B cell (primary cell): ENCODE data around the gene DQX1. TPM values are rescaled to one million over a fixed set of nuclear protein-coding genes. Genes with fewer than 3 reads are reported as not detected.

ENCODE experiments used
- ATAC-seq: fragments of 200-7000 bp; cut with Tn5 transposase; one replicate; pipeline ENCODE4 v1.10.0; 2021; ENCODE audit warnings: low read depth, mild to moderate bottlenecking, moderate number of reproducible peaks, moderate library complexity
- CTCF ChIA-PET: fragments of 350-600 bp; sonication (Branson Sonifier 250); formaldehyde crosslinking; loops from one replicate; lab custom pipeline; 2021; ENCODE audit warnings: antibody characterized with exemption, inconsistent platforms; lab: Charles Lee
- POLR2A ChIA-PET: fragments of 350-600 bp; sonication (Branson Sonifier 250); formaldehyde crosslinking; loops from one replicate; lab custom pipeline; 2021; ENCODE audit warnings: antibody characterized with exemption; lab: Charles Lee
- DNase-seq: peaks from one replicate; pipeline ENCODE4 v3.0.0; 2013
- H2AFZ ChIP-seq: 2 replicates; pipeline ENCODE4 v1.6.1; 2012; ENCODE audit warnings: mild to moderate bottlenecking, low read depth, low read length; ENCODE audit not compliant: insufficient read depth, poor library complexity, severe bottlenecking
- H3K27ac ChIP-seq, 2 donors: 1 replicate in 1 of 2; 2 replicates in 1 of 2; pipeline ENCODE4 v1.5.1; 2012 to 2013; ENCODE audit warnings: low read length in 2 of 2, mild to moderate bottlenecking in 2 of 2, moderate library complexity in 1 of 2
- H3K27me3 ChIP-seq, 4 experiments: fragments of 200-600 bp in 1 of 4; sonication (generic) in 1 of 4; replicated peaks in 1 of 4; 1 replicate in 2 of 4; 2 replicates in 2 of 4; pipeline versions ENCODE4 v1.6.1 to v1.7.0; 2013 to 2016; ENCODE audit warnings: low read length in 3 of 4, mild to moderate bottlenecking in 2 of 4, mixed read lengths in 1 of 4, moderate library complexity in 1 of 4; ENCODE audit not compliant: insufficient read depth in 4 of 4, control insufficient read depth in 3 of 4; ENCODE audit errors: control extremely low read depth in 1 of 4
- H3K36me3 ChIP-seq, 2 experiments: replicated peaks in 1 of 2; 1 replicate in 1 of 2; 2 replicates in 1 of 2; pipeline versions ENCODE4 v1.6.1 to v1.7.1; 2013; ENCODE audit warnings: low read length in 1 of 2; ENCODE audit not compliant: insufficient read depth in 2 of 2, control insufficient read depth in 1 of 2; ENCODE audit errors: control extremely low read depth in 1 of 2, extremely low read depth in 1 of 2
- H3K4me1 ChIP-seq, 2 donors: fragments of 200-600 bp in 1 of 2; sonication (generic) in 1 of 2; 1 replicate in 1 of 2; 2 replicates in 1 of 2; pipeline versions ENCODE4 v1.5.1 to v1.6.1; 2013 to 2017; ENCODE audit warnings: low read length in 2 of 2; ENCODE audit not compliant: control insufficient read depth in 2 of 2, insufficient read depth in 2 of 2
- H3K4me2 ChIP-seq: replicated peaks from 2 replicates; pipeline ENCODE3; 2012; ENCODE audit warnings: mild to moderate bottlenecking, low read depth, low read length; ENCODE audit not compliant: poor library complexity, severe bottlenecking
- H3K4me3 ChIP-seq, 5 experiments: fragments of 200-600 bp in 1 of 5; sonication (generic) in 1 of 5; 1 replicate in 3 of 5; 2 replicates in 2 of 5; pipeline versions ENCODE4 v1.5.1 to v1.7.0; 2011 to 2016; ENCODE audit warnings: low read length in 4 of 5, mild to moderate bottlenecking in 4 of 5, low read depth in 2 of 5, control low read depth in 1 of 5, moderate library complexity in 1 of 5; ENCODE audit not compliant: insufficient read depth in 1 of 5; ENCODE audit errors: control extremely low read depth in 1 of 5, extremely low read depth in 1 of 5
- H3K79me2 ChIP-seq: fragments of 200-600 bp; sonication (generic); one replicate; pipeline ENCODE4 v1.6.0; 2016; ENCODE audit warnings: low read length; ENCODE audit not compliant: control insufficient read depth, insufficient read depth
- H3K9ac ChIP-seq: fragments of 200-600 bp; sonication (generic); 2 replicates; pipeline ENCODE4 v1.6.1; 2017; ENCODE audit warnings: mild to moderate bottlenecking, low read length, moderate library complexity
- H3K9me3 ChIP-seq, 3 donors: one replicate each; pipeline versions ENCODE4 v1.6.1 to v1.7.1; 2013; ENCODE audit warnings: low read length in 2 of 3; ENCODE audit not compliant: control insufficient read depth in 2 of 3, insufficient read depth in 1 of 3; ENCODE audit errors: control extremely low read depth in 1 of 3
- H4K20me1 ChIP-seq: 2 replicates; pipeline ENCODE4 v1.6.0; 2012; ENCODE audit warnings: mild to moderate bottlenecking, low read length; ENCODE audit not compliant: insufficient read depth, control insufficient read depth, poor library complexity, severe bottlenecking
- H3K27ac Mint-ChIP-seq: one replicate; pipeline ENCODE4 v1.8.0; 2021; ENCODE audit warnings: mixed read lengths
- H3K27me3 Mint-ChIP-seq: one replicate; pipeline ENCODE4 v1.8.0; 2021; ENCODE audit warnings: mixed read lengths
- H3K4me1 Mint-ChIP-seq: one replicate; pipeline ENCODE4 v1.8.0; 2021; ENCODE audit warnings: mixed read lengths
- H3K4me3 Mint-ChIP-seq: one replicate; pipeline ENCODE4 v1.8.0; 2021; ENCODE audit warnings: mixed read lengths
- H3K9me3 Mint-ChIP-seq: one replicate; pipeline ENCODE4 v1.8.0; 2022; ENCODE audit warnings: mixed read lengths; ENCODE audit not compliant: insufficient read depth
- CTCF ChIP-seq: fragments of 200-600 bp; IDR thresholded peaks from one replicate; pipeline ENCODE4 v1.8.0; 2022; ENCODE audit warnings: antibody characterized with exemption, mild to moderate bottlenecking
- EZH2 ChIP-seq: IDR thresholded peaks from 2 replicates; pipeline ENCODE4 v1.6.1; 2012; ENCODE audit warnings: borderline replicate concordance, low read depth, mild to moderate bottlenecking, moderate library complexity, low read length; ENCODE audit not compliant: insufficient read depth, poor library complexity, severe bottlenecking
- WGBS: methylation state at CpG from one replicate; pipeline ENCODE4 v1.1.5; 2013; ENCODE audit warnings: missing lambda C conversion rate; ENCODE audit not compliant: insufficient coverage; 5-methylcytosine and 5-hydroxymethylcytosine counted together
- intact Hi-C: fragments of 100-400 bp; cut with micrococcal nuclease; formaldehyde crosslinking; loops from one replicate; pipeline ENCODE4 v1.10.0; 2022
- polyA plus RNA-seq: library from polyadenylated mRNA; depleted of rRNA; stranded (reverse); fragments of >200 nt; gene quantifications from 2 replicates; pipeline ENCODE4 v1.2.3, GENCODE V29; 2012
- total RNA-seq, 2 donors: library from RNA; stranded (reverse); fragments of 120-200 nt in 1 of 2; gene quantifications; 1 replicate in 1 of 2; 2 replicates in 1 of 2; pipeline versions ENCODE4 v1.2.3 to v1.2.4, GENCODE V29; 2013 to 2022

Gene DQX1
- total and polyA plus RNA-seq, 2 donors (not counting 1 experiment from before 2014, with no cell fraction given): 0.46 to 0.57 TPM

GRCh38 chr2:74497777-74498499 lies 28.1 kb downstream of the DQX1 start:
- peak overlapping the region; percentile 64 for H2AFZ ChIP-seq
- ChIA-PET CTCF (interaction anchor here (0.6 to 1.7 kb wide), 3 partner anchors 9 to 62 kb away, joined by 3 to 6 read pairs (median 4); partner anchors contain the start of gene PCGF1), POLR2A (interaction anchor here (0.5 to 1.9 kb wide), 5 partner anchors 9 to 149 kb away, joined by 3 to 7 read pairs (median 3); partner anchors contain the start of genes AUP1, HTRA2 and PCGF1)
- H3K4me3 Mint-ChIP-seq: peak overlapping the region; percentile 92
- DNase-seq (peak; percentile 57), ATAC-seq (no peak)
- H4K20me1 ChIP-seq: no peaks in the 10 kb centered on the region
- 9% methylated on average over 61 of the region's 61 CpGs for WGBS
- H3K79me2 ChIP-seq: no peaks in the 10 kb centered on the region
- H3K4me1 Mint-ChIP-seq: peaks cover 38% of the 10 kb centered on the region
- H3K27ac Mint-ChIP-seq: peak overlapping the region; percentile 64
- intact Hi-C loops: loop anchor here (5.0 kb wide), 1 partner anchor 34 kb away; no protein-coding TSS in a partner anchor
- peaks cover 0 to 60% (median 32%) of the 10 kb centered on the region in 4 experiments for H3K27me3 ChIP-seq
- H3K4me3 ChIP-seq: peak overlapping the region in 4 of 5 experiments; percentile 30 to 69 (median 51)
- peaks cover 39 to 41% of the 10 kb centered on the region in 2 donors for H3K4me1 ChIP-seq
- peak overlapping the region; percentile 70 for H3K9ac ChIP-seq
- peaks cover 0 to 22% (median 0%) of the 10 kb centered on the region in 3 donors for H3K9me3 ChIP-seq
- peak overlapping the region; percentile 91 for H3K4me2 ChIP-seq
- H3K36me3 ChIP-seq: peaks cover 0 to 13% of the 10 kb centered on the region in 2 experiments
- H3K27me3 Mint-ChIP-seq: peaks cover 44% of the 10 kb centered on the region
- H3K27ac ChIP-seq: no peak overlapping the region
- no peaks in the 10 kb centered on the region for H3K9me3 Mint-ChIP-seq
- TF ChIP-seq EZH2: no peak

GRCh38 chr2:74496997-74497776 lies 28.8 kb downstream of the DQX1 start:
- H3K4me1 Mint-ChIP-seq: peaks cover 32% of the 10 kb centered on the region
- POLR2A ChIA-PET: interaction anchor here (0.5 to 1.9 kb wide), 4 partner anchors 10 to 35 kb away, joined by 3 to 7 read pairs (median 3); partner anchors contain the start of genes AUP1, HTRA2 and PCGF1
- 70% methylated on average over 14 of the region's 19 CpGs for WGBS

More at GRCh38 chr2:74496997-74497776, 28.8 kb downstream of the DQX1 start:
- Histone ChIP-seq H3K9ac (peak overlapping the region; percentile 70), H3K27me3 (peaks cover 0 to 52% (median 28%) of the 10 kb centered on the region in 4 experiments), H3K79me2 (no peaks in the 10 kb centered on the region), H4K20me1 (no peaks in the 10 kb centered on the region), H3K4me1 (peaks cover 31 to 34% of the 10 kb centered on the region in 2 donors), H3K4me3 (peak overlapping the region in 1 of 5 experiments; percentile 69), H3K9me3 (peaks cover 0 to 18% (median 0%) of the 10 kb centered on the region in 3 donors), H3K27ac (no peak overlapping the region), H3K36me3 (peaks cover 0 to 20% of the 10 kb centered on the region in 2 experiments), H2AFZ (no peak overlapping the region), H3K4me2 (peak overlapping the region; percentile 91)
- ATAC-seq (no peak), DNase-seq (no peak)
- intact Hi-C loops: loop anchor here (5.0 kb wide), 1 partner anchor 35 kb away; no protein-coding TSS in a partner anchor
- Mint-ChIP-seq H3K4me3 (peak overlapping the region; percentile 92), H3K9me3 (no peaks in the 10 kb centered on the region), H3K27me3 (peaks cover 38% of the 10 kb centered on the region), H3K27ac (peak overlapping the region; percentile 26)
- CTCF ChIA-PET: interaction anchor here (1.4 to 1.7 kb wide), 3 partner anchors 10 to 89 kb away, joined by 4 to 6 read pairs (median 4); partner anchors contain the start of gene PCGF1
- TF ChIP-seq EZH2 (no peak), CTCF (no peak)
